ENCODE results near the gene MYO3A. TPM values are rescaled to one million over a fixed set of nuclear protein-coding genes. Genes with fewer than 3 reads are reported as not detected.

MYO3A gene
- polyA plus RNA-seq, 1 experiment = not detected

DNA sequence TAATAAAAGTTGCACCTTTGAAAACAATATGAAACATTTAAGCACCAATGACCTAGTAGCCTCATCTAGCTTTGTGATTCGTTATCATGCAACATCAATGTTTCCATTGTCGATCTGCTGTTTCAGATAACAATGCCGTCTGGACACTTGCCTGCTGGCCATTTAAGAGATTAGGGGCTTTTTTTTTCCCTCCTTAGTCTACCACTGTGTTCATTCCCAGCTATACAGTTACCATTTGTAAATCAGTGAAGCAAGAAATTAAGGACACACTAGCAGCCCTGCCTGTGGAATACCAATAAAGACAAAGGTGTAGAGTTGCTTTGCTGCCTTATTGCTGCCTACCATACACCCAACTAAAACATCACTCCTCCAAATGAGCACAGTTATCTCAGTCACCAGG lies 37.6 kb upstream of the MYO3A start:
- CTCF ChIA-PET = no interaction called here
- POLR2A ChIA-PET = no interaction called here

GRCh38 chr10:25899304-25899703 lies 34.7 kb upstream of the MYO3A start:
- H3K27me3 ChIP-seq (ENCODE audit: control insufficient read depth, insufficient read depth, low read length) = no peaks in the 10 kb centered on the region
- no peak for TF ChIP-seq CTCF (IDR thresholded peaks at IDR 0.05; ENCODE audit: insufficient read depth, low read depth, low read length)
- ChIA-PET POLR2A (no interaction called here), CTCF (interaction anchor here (0.7 kb wide), 1 partner anchor 25 kb away, joined by 3 read pairs; no protein-coding TSS in a partner anchor)
- no peaks in the 10 kb centered on the region for H3K36me3 ChIP-seq (ENCODE audit: control insufficient read depth, insufficient read depth, low read length)
- no peak for DNase-seq (ENCODE audit: low read depth)
- no peak overlapping the region for H3K4me3 ChIP-seq (ENCODE audit: low read depth, low read length)

More for the DNA sequence above, 37.6 kb upstream of the MYO3A start:
- Histone ChIP-seq H3K4me3 (ENCODE audit: low read depth, low read length) (no peak overlapping the region), H3K36me3 (ENCODE audit: control insufficient read depth, insufficient read depth, low read length) (no peaks in the 10 kb centered on the region), H3K27me3 (ENCODE audit: control insufficient read depth, insufficient read depth, low read length) (no peaks in the 10 kb centered on the region)
- no peak for TF ChIP-seq CTCF (IDR thresholded peaks at IDR 0.05; ENCODE audit: insufficient read depth, low read depth, low read length)
- DNase-seq (ENCODE audit: low read depth) = no peak

DNA sequence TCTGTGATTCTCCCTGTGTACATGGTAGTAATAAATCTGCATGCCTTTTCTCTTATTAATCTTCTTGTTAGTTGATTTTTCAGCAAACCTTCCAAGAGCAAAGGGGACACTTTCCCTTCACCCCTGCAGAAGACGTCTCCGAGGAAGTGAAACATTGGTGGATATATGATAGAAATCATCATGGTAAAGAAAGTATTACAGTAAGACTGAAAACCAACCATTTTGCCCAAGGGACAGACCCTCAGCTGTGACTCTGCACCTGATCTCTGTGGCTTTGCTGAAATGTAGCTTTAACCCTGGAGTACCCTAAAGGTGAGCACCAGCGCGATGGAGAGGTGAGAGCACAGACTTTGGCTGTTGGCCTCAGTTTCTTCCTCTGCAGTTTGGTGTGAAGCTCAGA lies 32.8 kb upstream of the MYO3A start:
- no peak for DNase-seq (ENCODE audit: low read depth)
- no peak overlapping the region for H3K4me3 ChIP-seq (ENCODE audit: low read depth, low read length)
- no peak for TF ChIP-seq CTCF (IDR thresholded peaks at IDR 0.05; ENCODE audit: insufficient read depth, low read depth, low read length)
- no peaks in the 10 kb centered on the region for H3K36me3 ChIP-seq (ENCODE audit: control insufficient read depth, insufficient read depth, low read length)
- ChIA-PET CTCF (no interaction called here), POLR2A (no interaction called here)
- H3K27me3 ChIP-seq (ENCODE audit: control insufficient read depth, insufficient read depth, low read length) = no peaks in the 10 kb centered on the region

DNA sequence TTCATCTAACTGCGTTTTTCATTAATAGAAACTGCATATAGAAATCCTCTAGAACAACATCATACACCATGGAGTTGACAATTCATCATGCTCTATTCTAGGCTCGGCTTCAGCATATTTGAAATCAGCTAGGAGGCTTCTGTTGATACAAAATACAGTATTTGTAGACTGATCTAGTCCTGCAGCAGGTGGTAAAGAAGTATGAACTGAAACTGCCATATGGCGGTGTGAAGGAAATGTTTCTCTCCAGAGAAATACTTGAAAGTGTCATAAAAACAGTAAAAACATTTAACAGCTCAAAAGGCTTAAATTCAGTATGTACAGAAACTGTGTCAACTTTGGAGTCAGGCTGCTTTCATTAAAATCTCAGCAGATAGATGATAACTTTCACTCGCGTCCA lies 32.0 kb upstream of the MYO3A start:
- H3K4me3 ChIP-seq (ENCODE audit: low read depth, low read length) = no peak overlapping the region
- no peaks in the 10 kb centered on the region for H3K36me3 ChIP-seq (ENCODE audit: control insufficient read depth, insufficient read depth, low read length)
- no peak for TF ChIP-seq CTCF (IDR thresholded peaks at IDR 0.05; ENCODE audit: insufficient read depth, low read depth, low read length)
- H3K27me3 ChIP-seq (ENCODE audit: control insufficient read depth, insufficient read depth, low read length) = no peaks in the 10 kb centered on the region
- no peak for DNase-seq (ENCODE audit: low read depth)
- CTCF ChIA-PET = no interaction called here
- POLR2A ChIA-PET = no interaction called here

- ChIA-PET CTCF (no interaction called here), POLR2A (no interaction called here)
- TF ChIP-seq CTCF (IDR thresholded peaks at IDR 0.05; ENCODE audit: insufficient read depth, low read depth, low read length) = no peak
- no peak overlapping the region for H3K4me3 ChIP-seq (ENCODE audit: low read depth, low read length)
- H3K27me3 ChIP-seq (ENCODE audit: control insufficient read depth, insufficient read depth, low read length) = no peaks in the 10 kb centered on the region
- H3K36me3 ChIP-seq (ENCODE audit: control insufficient read depth, insufficient read depth, low read length) = no peaks in the 10 kb centered on the region
- no peak for DNase-seq (ENCODE audit: low read depth)
Measured at GRCh38 chr10:25907261-25907660, 26.8 kb upstream of the MYO3A start.

All from BJ (cell line).